ENCODE results near the gene KLF12. TPM values are rescaled to one million over a fixed set of nuclear protein-coding genes. Genes with fewer than 3 reads are reported as not detected.

KLF12 gene
- total RNA-seq, 1 experiment from 2014 or later = 7.8 TPM

- BruUV-seq (replicated peaks) = no TSS peak
- no peaks in the 10 kb centered on the region for H3K9me2 ChIP-seq (ENCODE audit: insufficient read depth)
- no peaks in the 10 kb centered on the region for H3K36me3 ChIP-seq (ENCODE audit: control insufficient read depth in 1 of 2, insufficient read depth in 2 of 2, low read length in 2 of 2)
- peaks cover 35 to 47% of the 10 kb centered on the region in 2 experiments for H3K4me1 ChIP-seq (ENCODE audit: control insufficient read depth in 1 of 2, insufficient read depth in 2 of 2, low read length in 2 of 2)
- H3K4me2 ChIP-seq (ENCODE audit: low read length) = no peak overlapping the region
- no peak overlapping the region for H3K4me3 ChIP-seq (replicated peaks in 1 of 2; ENCODE audit: low read depth in 1 of 2, low read length in 2 of 2)
- RAD21 ChIA-PET (ENCODE audit: low non-redundant PET in 1 of 2, low total read pairs in 2 of 2, uncharacterized antibody in 2 of 2, unreplicated experiment in 2 of 2) = no interaction called here
- no peak overlapping the region for H3K9ac ChIP-seq (ENCODE audit: low read length)
- POLR2A ChIA-PET = no interaction called here
- H4K20me1 ChIP-seq (ENCODE audit: insufficient read depth) = no peaks in the 10 kb centered on the region
- intact Hi-C loops (cut with micrococcal nuclease) = loop anchor here (5.0 to 10.0 kb wide), 2 partner anchors 276 to 1404 kb away; partner anchors contain the start of genes BORA and MZT1
- no peaks in the 10 kb centered on the region for H3K9me3 ChIP-seq (ENCODE audit: control insufficient read depth in 1 of 2, insufficient read depth in 1 of 2, low read depth in 1 of 2, low read length in 2 of 2)
- no peak for ATAC-seq
- H3K27ac ChIP-seq (ENCODE audit: low read depth, low read length) = no peak overlapping the region
- no peak for DNase-seq (ENCODE audit: low read depth, low spot score)
- TF ChIP-seq ATF3 (IDR thresholded peaks at IDR 0.05) = no peak
- TF ChIP-seq SIN3A (IDR thresholded peaks at IDR 0.05; ENCODE audit: low read depth) = no peak
- no peak for TF ChIP-seq TCF7L2 (IDR thresholded peaks at IDR 0.05; ENCODE audit: borderline replicate concordance, extremely low read depth, insufficient read depth, insufficient read length)
- TF ChIP-seq JUND (IDR thresholded peaks at IDR 0.05) = no peak
- TF ChIP-seq FOSL1 (IDR thresholded peaks at IDR 0.05; ENCODE audit: low read depth) = no peak
- no peak for TF ChIP-seq SP1 (IDR thresholded peaks at IDR 0.05; ENCODE audit: low read depth)
- no peak for TF ChIP-seq ZFX (IDR thresholded peaks at IDR 0.05)
- TF ChIP-seq REST (IDR thresholded peaks at IDR 0.05; ENCODE audit: low read depth) = no peak
- TF ChIP-seq EZH2 (IDR thresholded peaks at IDR 0.05) = no peak
- TF ChIP-seq EGR1 (IDR thresholded peaks at IDR 0.05; ENCODE audit: low read depth) = no peak
- TF ChIP-seq ZNF274 (IDR thresholded peaks at IDR 0.05; ENCODE audit: low read depth, low read length) = no peak
- TF ChIP-seq ELF1 (IDR thresholded peaks at IDR 0.05; ENCODE audit: borderline replicate concordance, low read depth) = no peak
- no peaks in the 10 kb centered on the region for H3K27me3 ChIP-seq (ENCODE audit: insufficient read depth, low read length)
- H3K79me2 ChIP-seq (ENCODE audit: insufficient read depth, low read length) = 0 out of 2 replicates have a peak, but pooled peaks cover 4% of the 10 kb centered on the region
- CTCF ChIA-PET = no interaction called here
- no peak overlapping the region for H2AFZ ChIP-seq (ENCODE audit: low read depth, low read length, poor library complexity, severe bottlenecking)
These were observed 3.0 kb downstream of the KLF12 start for GRCh38 chr13:74131227-74131626.

All from HCT116 (cell line).